ENCODE data around the gene TMEM145. TPM values are rescaled to one million over a fixed set of nuclear protein-coding genes. Genes with fewer than 3 reads are reported as not detected.
A peak's percentile ranks its signal among the peaks of the same experiment; 100 is the strongest.

Gene TMEM145
- total and polyA plus RNA-seq, 9 of the 15 experiments (the other 6 are each of a cell fraction or from before 2014, with no cell fraction given) = 0.80 to 5.5 (median 1.9) TPM; not detected in 3

GRCh38 chr19:42273407-42274064 lies 39.6 kb upstream of the TMEM145 start:
- Histone ChIP-seq H3K4me1 (replicated peaks in 1 of 2; ENCODE audit: control insufficient read depth in 2 of 2, insufficient read depth in 2 of 2, low read length in 2 of 2) (peaks cover 11 to 51% of the 10 kb centered on the region in 2 experiments), H3K9ac (ENCODE audit: insufficient read depth in 1 of 2, low read depth in 2 of 2, low read length in 2 of 2) (peak overlapping the region in 1 of 2 experiments; percentile 17; a peak in 1 of 4 replicates), H3K36me3 (ENCODE audit: control insufficient read depth, insufficient read depth, low read length) (peaks cover 59% of the 10 kb centered on the region), H2AFZ (ENCODE audit: low read depth, low read length) (no peak overlapping the region), H3K27me3 (ENCODE audit: control insufficient read depth in 2 of 2, insufficient read depth in 2 of 2, low read length in 2 of 2) (no peaks in the 10 kb centered on the region), H3K9me3 (replicated peaks; ENCODE audit: control insufficient read depth, insufficient read depth, low read depth, low read length) (no peaks in the 10 kb centered on the region), H3K4me2 (ENCODE audit: insufficient read depth, low read length) (no peak overlapping the region), H3K79me2 (ENCODE audit: control insufficient read depth, insufficient read depth, low read length) (peaks cover 32% of the 10 kb centered on the region), H3K4me3 (no peak overlapping the region), H3K9me1 (ENCODE audit: control insufficient read depth, insufficient read depth, low read length) (no peaks in the 10 kb centered on the region), H3K27ac (ENCODE audit: extremely low read depth, low read depth, low read length) (no peak overlapping the region), H4K20me1 (replicated peaks; ENCODE audit: control insufficient read depth, insufficient read depth, low read length) (no peaks in the 10 kb centered on the region)
- DNase-seq (ENCODE audit: extremely low read depth in 1 of 4, low spot score in 3 of 4) (no peak), FAIRE-seq (no peak), ATAC-seq (no peak)
- ChIA-PET CTCF (ENCODE audit: low intra/inter-chr PET ratio) (no interaction called here), POLR2A (interaction anchor here (0.6 to 0.7 kb wide), 2 partner anchors 9 to 24 kb away, joined by 3 to 5 read pairs; no protein-coding TSS in a partner anchor)
- intact Hi-C loops (cut with micrococcal nuclease) = no loop called here
- no TSS peak for BruUV-seq (replicated peaks)
- in situ Hi-C loops (cut with MboI) = no loop called here
- TF ChIP-seq SMARCC2 (IDR thresholded peaks at IDR 0.05; ENCODE audit: low read depth) = no peak
- peak; percentile 52 for TF ChIP-seq POLR2G (IDR thresholded peaks at IDR 0.05; ENCODE audit: low read depth, low read length)
- TF ChIP-seq CEBPB (tag; IDR thresholded peaks at IDR 0.05) = no peak
- 96% methylated on average over 34 of the region's 43 CpGs for WGBS (ENCODE audit: insufficient coverage, low coverage, missing lambda C conversion rate)

DNA sequence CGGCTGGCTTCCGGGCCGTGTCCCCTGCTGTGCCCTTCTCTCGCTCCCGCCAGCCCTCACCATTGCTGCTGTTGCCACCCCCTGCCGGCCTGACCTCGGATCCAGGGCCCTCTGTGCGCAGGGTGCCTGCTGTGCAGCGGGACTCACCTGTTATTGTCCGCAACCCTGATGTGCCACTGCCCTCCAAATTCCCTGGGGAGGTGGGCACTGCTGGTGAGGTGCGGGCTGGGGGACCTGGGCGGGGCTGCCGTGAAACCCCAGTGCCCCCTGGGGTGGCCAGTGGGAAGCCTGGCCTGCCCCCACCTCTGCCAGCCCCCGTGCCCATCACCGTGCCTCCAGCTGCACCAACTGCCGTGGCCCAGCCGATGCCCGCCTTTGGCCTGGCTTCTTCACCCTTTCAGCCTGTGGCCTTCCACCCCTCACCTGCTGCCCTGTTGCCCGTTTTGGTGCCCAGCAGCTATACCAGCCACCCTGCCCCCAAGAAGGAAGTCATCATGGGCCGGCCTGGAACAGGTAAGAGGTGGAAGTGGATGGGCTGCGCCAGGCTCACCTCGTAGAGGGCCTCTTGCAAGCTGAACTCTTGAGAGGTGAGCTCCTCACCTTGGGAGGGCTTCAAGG lies 38.9 kb upstream of the TMEM145 start:
- intact Hi-C loops (cut with micrococcal nuclease) (no loop called here), in situ Hi-C loops (cut with MboI) (no loop called here)
- Histone ChIP-seq H3K9me3 (replicated peaks; ENCODE audit: control insufficient read depth, insufficient read depth, low read depth, low read length) (no peaks in the 10 kb centered on the region), H3K4me1 (replicated peaks in 1 of 2; ENCODE audit: control insufficient read depth in 2 of 2, insufficient read depth in 2 of 2, low read length in 2 of 2) (peaks cover 16 to 58% of the 10 kb centered on the region in 2 experiments), H3K36me3 (ENCODE audit: control insufficient read depth, insufficient read depth, low read length) (peaks cover 59% of the 10 kb centered on the region), H3K27ac (ENCODE audit: extremely low read depth, low read depth, low read length) (no peak overlapping the region), H3K27me3 (ENCODE audit: control insufficient read depth in 2 of 2, insufficient read depth in 2 of 2, low read length in 2 of 2) (no peaks in the 10 kb centered on the region), H3K9ac (ENCODE audit: insufficient read depth in 1 of 2, low read depth in 2 of 2, low read length in 2 of 2) (peak overlapping the region in 1 of 2 experiments; percentile 48; a peak in 2 of 4 replicates), H4K20me1 (replicated peaks; ENCODE audit: control insufficient read depth, insufficient read depth, low read length) (no peaks in the 10 kb centered on the region), H3K4me2 (ENCODE audit: insufficient read depth, low read length) (no peak overlapping the region), H3K9me1 (ENCODE audit: control insufficient read depth, insufficient read depth, low read length) (no peaks in the 10 kb centered on the region), H3K79me2 (ENCODE audit: control insufficient read depth, insufficient read depth, low read length) (peaks cover 38% of the 10 kb centered on the region), H3K4me3 (no peak overlapping the region), H2AFZ (ENCODE audit: low read depth, low read length) (no peak overlapping the region)
- BruUV-seq (replicated peaks) = no TSS peak
- FAIRE-seq (no peak), DNase-seq (ENCODE audit: extremely low read depth in 1 of 4, low spot score in 3 of 4) (no peak), ATAC-seq (no peak)
- WGBS (ENCODE audit: insufficient coverage, low coverage, missing lambda C conversion rate) = 96% methylated on average over 15 of the region's 22 CpGs
- ChIA-PET POLR2A (interaction anchor here (0.6 to 1.3 kb wide), 4 partner anchors 8 to 23 kb away, joined by 3 to 5 read pairs (median 4); no protein-coding TSS in a partner anchor), CTCF (ENCODE audit: low intra/inter-chr PET ratio) (no interaction called here)
- TF ChIP-seq RBFOX2 (IDR thresholded peaks at IDR 0.05; ENCODE audit: low read depth, low read length) = peak; percentile 47
- TF ChIP-seq RBM22 (IDR thresholded peaks at IDR 0.05; ENCODE audit: low read depth, low read length, poor library complexity, severe bottlenecking) = peak; percentile 67
- TF ChIP-seq POLR2G (IDR thresholded peaks at IDR 0.05; ENCODE audit: low read depth, low read length) = peak; percentile 35
- no peak for TF ChIP-seq LCOR (CRISPR knock-in tag; IDR thresholded peaks at IDR 0.05)

Measured in K562 (cell line).